ENCODE results near the gene PKNOX1.
"Not testable (repeated sequence)": the region's sequence is repeated elsewhere in the genome, so short reads cannot be mapped to it uniquely, and the experiment has no call there.

DNA sequence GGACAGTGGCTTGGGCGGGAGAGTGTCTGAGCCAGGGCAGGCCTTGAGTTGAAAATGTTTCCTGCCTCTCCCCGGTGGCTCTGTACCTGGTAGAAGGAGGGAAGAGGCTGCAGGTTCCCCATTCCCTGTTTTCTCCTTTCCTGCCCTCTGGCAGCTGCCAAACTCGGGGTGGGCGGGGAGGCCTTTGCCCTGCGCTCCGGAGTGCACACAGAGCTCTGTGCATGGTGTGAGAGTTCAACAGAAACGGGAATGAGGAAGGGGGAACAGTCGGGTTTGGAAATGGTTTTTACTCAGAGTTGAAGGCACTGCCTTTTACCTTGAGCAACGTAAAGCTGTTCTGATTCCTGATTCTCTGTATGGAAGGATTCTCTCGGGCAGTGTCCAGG is 64.3 kb downstream of the PKNOX1 start:
- TF ChIP-seq, protein P1, sequence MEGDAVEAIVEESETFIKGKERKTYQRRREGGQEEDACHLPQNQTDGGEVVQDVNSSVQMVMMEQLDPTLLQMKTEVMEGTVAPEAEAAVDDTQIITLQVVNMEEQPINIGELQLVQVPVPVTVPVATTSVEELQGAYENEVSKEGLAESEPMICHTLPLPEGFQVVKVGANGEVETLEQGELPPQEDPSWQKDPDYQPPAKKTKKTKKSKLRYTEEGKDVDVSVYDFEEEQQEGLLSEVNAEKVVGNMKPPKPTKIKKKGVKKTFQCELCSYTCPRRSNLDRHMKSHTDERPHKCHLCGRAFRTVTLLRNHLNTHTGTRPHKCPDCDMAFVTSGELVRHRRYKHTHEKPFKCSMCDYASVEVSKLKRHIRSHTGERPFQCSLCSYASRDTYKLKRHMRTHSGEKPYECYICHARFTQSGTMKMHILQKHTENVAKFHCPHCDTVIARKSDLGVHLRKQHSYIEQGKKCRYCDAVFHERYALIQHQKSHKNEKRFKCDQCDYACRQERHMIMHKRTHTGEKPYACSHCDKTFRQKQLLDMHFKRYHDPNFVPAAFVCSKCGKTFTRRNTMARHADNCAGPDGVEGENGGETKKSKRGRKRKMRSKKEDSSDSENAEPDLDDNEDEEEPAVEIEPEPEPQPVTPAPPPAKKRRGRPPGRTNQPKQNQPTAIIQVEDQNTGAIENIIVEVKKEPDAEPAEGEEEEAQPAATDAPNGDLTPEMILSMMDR (IDR thresholded peaks at IDR 0.05): not testable (repeated sequence)
- not testable (repeated sequence) for TF ChIP-seq POLR2A (IDR thresholded peaks at IDR 0.05); POLR2AphosphoS5 (IDR thresholded peaks at IDR 0.05; ENCODE audit: insufficient read depth in 1 of 2, low read depth in 1 of 2)

All from vagina (tissue), 2 donors.